ENCODE results near the gene AP4E1. TPM values are rescaled to one million over a fixed set of nuclear protein-coding genes. Genes with fewer than 3 reads are reported as not detected.

Gene AP4E1
- total RNA-seq, 3 donors from 2014 or later (not counting 1 experiment from before 2014, with no cell fraction given) = 13.1 to 14.5 (median 14.1) TPM

DNA sequence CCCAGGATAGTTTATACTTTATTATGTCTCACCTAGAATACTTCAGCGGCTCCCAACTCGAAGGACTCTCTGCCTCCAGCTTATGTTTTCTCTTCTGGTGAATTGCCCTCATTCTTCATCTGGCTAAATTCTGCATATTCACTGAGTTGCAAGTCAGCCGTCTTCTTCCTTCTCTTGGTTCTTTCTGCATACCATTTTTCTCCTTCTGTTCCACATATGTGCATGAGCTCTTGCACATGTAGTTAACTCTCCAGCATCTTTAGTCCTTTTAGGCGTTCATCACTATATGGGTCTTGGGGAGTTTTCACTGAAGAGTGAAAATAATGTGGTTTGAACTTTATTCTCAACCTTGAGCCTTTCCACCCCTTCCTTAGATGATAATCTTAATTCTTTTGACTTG lies 70.1 kb downstream of the AP4E1 start:
- peaks cover 14% of the 10 kb centered on the region for H3K36me3 ChIP-seq (ENCODE audit: control insufficient read depth, insufficient read depth, low read length)
- no peak for TF ChIP-seq CTCF (IDR thresholded peaks at IDR 0.05)
- no peaks in the 10 kb centered on the region for H3K4me1 ChIP-seq (ENCODE audit: control insufficient read depth, insufficient read depth, low read length)
- DNase-seq (no peak), ATAC-seq (peak in 2 of 3 donors; percentile 42 to 52)
- H3K36me3 Mint-ChIP-seq = peaks cover 15% of the 10 kb centered on the region
- no peaks in the 10 kb centered on the region for H3K27me3 ChIP-seq (ENCODE audit: control insufficient read depth, insufficient read depth, low read length)
- intact Hi-C loops (cut with micrococcal nuclease) = no loop called here
- H3K4me1 Mint-ChIP-seq = peaks cover 20 to 22% of the 10 kb centered on the region in 2 donors
- H3K4me3 Mint-ChIP-seq = no peak overlapping the region
- H3K9me3 Mint-ChIP-seq = peaks cover under 1 to 2% of the 10 kb centered on the region in 2 donors
- H3K27ac ChIP-seq (ENCODE audit: low read length) = no peak overlapping the region
- no peaks in the 10 kb centered on the region for H3K9me3 ChIP-seq (ENCODE audit: control insufficient read depth, insufficient read depth, low read length)
- WGBS (ENCODE audit: insufficient coverage) = 99% methylated on average over 3 of the region's 4 CpGs
- H3K27ac Mint-ChIP-seq = peak overlapping the region; percentile 29 to 70
- H3K27me3 Mint-ChIP-seq (ENCODE audit: low read depth in 2 of 2) = no peaks in the 10 kb centered on the region
- H3K4me3 ChIP-seq (ENCODE audit: low read length) = no peak overlapping the region

DNA sequence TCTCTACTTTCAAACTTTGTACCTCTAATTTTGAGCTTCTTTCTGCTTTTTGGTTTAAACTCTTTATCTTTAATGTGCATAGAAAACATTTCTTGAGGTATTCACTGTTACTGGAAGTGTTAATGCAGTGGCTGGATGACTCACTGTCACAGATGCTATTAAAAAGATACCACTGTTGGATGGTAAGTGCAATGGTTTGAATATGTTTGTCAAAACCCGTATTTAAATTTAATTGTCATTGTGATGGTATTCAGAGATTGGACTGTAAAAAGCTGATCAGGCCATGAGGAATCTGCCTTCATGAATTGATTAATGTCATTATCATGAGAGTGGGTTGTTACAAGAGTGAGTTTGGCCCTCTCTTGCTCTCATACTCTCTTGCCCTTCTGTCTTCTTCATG lies 70.6 kb downstream of the AP4E1 start:
- peaks cover 0 to 2% of the 10 kb centered on the region in 2 donors for H3K9me3 Mint-ChIP-seq
- no peak overlapping the region for H3K4me3 ChIP-seq (ENCODE audit: low read length)
- H3K27ac ChIP-seq (ENCODE audit: low read length) = no peak overlapping the region
- H3K27ac Mint-ChIP-seq = peak overlapping the region; percentile 29 to 70
- no peaks in the 10 kb centered on the region for H3K27me3 ChIP-seq (ENCODE audit: control insufficient read depth, insufficient read depth, low read length)
- peaks cover 12% of the 10 kb centered on the region for H3K36me3 ChIP-seq (ENCODE audit: control insufficient read depth, insufficient read depth, low read length)
- H3K9me3 ChIP-seq (ENCODE audit: control insufficient read depth, insufficient read depth, low read length) = no peaks in the 10 kb centered on the region
- H3K27me3 Mint-ChIP-seq (ENCODE audit: low read depth in 2 of 2) = no peaks in the 10 kb centered on the region
- H3K4me1 ChIP-seq (ENCODE audit: control insufficient read depth, insufficient read depth, low read length) = no peaks in the 10 kb centered on the region
- peak overlapping the region; percentile 53 for H3K4me3 Mint-ChIP-seq
- peaks cover 20 to 22% of the 10 kb centered on the region in 2 donors for H3K4me1 Mint-ChIP-seq
- TF ChIP-seq CTCF (IDR thresholded peaks at IDR 0.05) = no peak
- ATAC-seq (peak; percentile 61 to 77 (median 66)), DNase-seq (no peak)
- peaks cover 13% of the 10 kb centered on the region for H3K36me3 Mint-ChIP-seq
- intact Hi-C loops (cut with micrococcal nuclease) = no loop called here
- 82% methylated on average over 1 of the region's 1 CpG for WGBS (ENCODE audit: insufficient coverage)

DNA sequence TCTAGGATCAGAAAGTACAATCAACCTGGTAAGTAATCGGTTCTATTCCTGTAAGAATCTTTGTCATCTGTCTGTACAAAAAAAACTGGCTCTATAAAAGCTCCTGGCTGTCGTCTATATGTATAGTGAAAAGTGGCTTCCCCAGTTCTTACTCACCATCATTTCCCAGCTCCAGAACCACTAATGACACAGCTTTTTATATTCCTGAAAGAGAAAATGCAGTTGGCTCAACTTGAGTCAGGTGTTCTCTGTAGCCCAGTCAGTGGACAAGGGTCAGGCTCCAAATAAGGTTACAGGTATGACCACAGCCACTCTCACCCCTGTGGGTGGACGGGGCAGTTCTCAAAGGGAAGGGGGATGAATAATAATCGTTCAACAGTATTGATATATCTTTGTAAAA lies 85.1 kb downstream of the AP4E1 start:
- TF ChIP-seq CTCF (IDR thresholded peaks at IDR 0.05) = no peak
- H3K27me3 ChIP-seq (ENCODE audit: control insufficient read depth, insufficient read depth, low read length) = no peaks in the 10 kb centered on the region
- intact Hi-C loops (cut with micrococcal nuclease) = no loop called here
- 100% methylated on average over 1 of the region's 4 CpGs for WGBS (ENCODE audit: insufficient coverage)
- Mint-ChIP-seq H3K27me3 (ENCODE audit: low read depth in 2 of 2) (no peaks in the 10 kb centered on the region), H3K9me3 (no peaks in the 10 kb centered on the region), H3K4me1 (peaks cover 0 to 5% of the 10 kb centered on the region in 2 donors), H3K4me3 (no peak overlapping the region), H3K36me3 (peaks cover 8% of the 10 kb centered on the region), H3K27ac (no peak overlapping the region)
- H3K9me3 ChIP-seq (ENCODE audit: control insufficient read depth, insufficient read depth, low read length) = no peaks in the 10 kb centered on the region
- H3K4me1 ChIP-seq (ENCODE audit: control insufficient read depth, insufficient read depth, low read length) = no peaks in the 10 kb centered on the region
- no peak overlapping the region for H3K4me3 ChIP-seq (ENCODE audit: low read length)
- H3K27ac ChIP-seq (ENCODE audit: low read length) = no peak overlapping the region
- no peak for DNase-seq
- ATAC-seq = no peak
- peaks cover 35% of the 10 kb centered on the region for H3K36me3 ChIP-seq (ENCODE audit: control insufficient read depth, insufficient read depth, low read length)

GRCh38 chr15:50996641-50997040 lies 88.2 kb downstream of the AP4E1 start:
- Mint-ChIP-seq H3K9me3 (no peaks in the 10 kb centered on the region), H3K4me1 (no peaks in the 10 kb centered on the region), H3K36me3 (peaks cover 14% of the 10 kb centered on the region), H3K27ac (no peak overlapping the region), H3K4me3 (no peak overlapping the region), H3K27me3 (ENCODE audit: low read depth in 2 of 2) (no peaks in the 10 kb centered on the region)
- 100% methylated on average over 1 of the region's 1 CpG for WGBS (ENCODE audit: insufficient coverage)
- Histone ChIP-seq H3K9me3 (ENCODE audit: control insufficient read depth, insufficient read depth, low read length) (no peaks in the 10 kb centered on the region), H3K36me3 (ENCODE audit: control insufficient read depth, insufficient read depth, low read length) (peaks cover 42% of the 10 kb centered on the region), H3K27me3 (ENCODE audit: control insufficient read depth, insufficient read depth, low read length) (no peaks in the 10 kb centered on the region), H3K27ac (ENCODE audit: low read length) (no peak overlapping the region), H3K4me3 (ENCODE audit: low read length) (no peak overlapping the region), H3K4me1 (ENCODE audit: control insufficient read depth, insufficient read depth, low read length) (no peaks in the 10 kb centered on the region)
- ATAC-seq (no peak), DNase-seq (no peak)
- no peak for TF ChIP-seq CTCF (IDR thresholded peaks at IDR 0.05)
- intact Hi-C loops (cut with micrococcal nuclease) = no loop called here
